ENCODE results near the gene CDC25B. TPM values are rescaled to one million over a fixed set of nuclear protein-coding genes. Genes with fewer than 3 reads are reported as not detected.

The CDC25B gene
- total RNA-seq, 1 donor, result 51.0 TPM

GRCh38 chr20:3800256-3800877 lies 4.3 kb downstream of the CDC25B start:
- peak overlapping the region; percentile 28 for H3K4me3 ChIP-seq (ENCODE audit: low read depth, low read length)
- TF ChIP-seq CTCF (IDR thresholded peaks at IDR 0.05; ENCODE audit: insufficient read depth, low read length), result no peak
- DNase-seq (ENCODE audit: low read depth), result no peak

- no peak for DNase-seq (ENCODE audit: low read depth)
- no peak for TF ChIP-seq CTCF (IDR thresholded peaks at IDR 0.05; ENCODE audit: insufficient read depth, low read length)
Observed at GRCh38 chr20:3800878-3801260, 4.8 kb downstream of the CDC25B start.

GRCh38 chr20:3801299-3801698 lies 5.2 kb downstream of the CDC25B start:
- no peak for TF ChIP-seq CTCF (IDR thresholded peaks at IDR 0.05; ENCODE audit: insufficient read depth, low read length)

More at GRCh38 chr20:3800878-3801260, 4.8 kb downstream of the CDC25B start:
- H3K4me3 ChIP-seq (ENCODE audit: low read depth, low read length), result no peak overlapping the region

GRCh38 chr20:3801846-3802245 lies 5.7 kb downstream of the CDC25B start:
- TF ChIP-seq CTCF (IDR thresholded peaks at IDR 0.05; ENCODE audit: insufficient read depth, low read length), result no peak
- DNase-seq (ENCODE audit: low read depth), result no peak
- H3K4me3 ChIP-seq (ENCODE audit: low read depth, low read length), result no peak overlapping the region

More at GRCh38 chr20:3801299-3801698, 5.2 kb downstream of the CDC25B start:
- DNase-seq (ENCODE audit: low read depth), result no peak
- no peak overlapping the region for H3K4me3 ChIP-seq (ENCODE audit: low read depth, low read length)

- no peak overlapping the region for H3K4me3 ChIP-seq (ENCODE audit: low read depth, low read length)
- DNase-seq (ENCODE audit: low read depth), result no peak
- no peak for TF ChIP-seq CTCF (IDR thresholded peaks at IDR 0.05; ENCODE audit: insufficient read depth, low read length)
Observed at GRCh38 chr20:3802524-3803239, 6.6 kb downstream of the CDC25B start.

- DNase-seq (ENCODE audit: low read depth), result no peak
- TF ChIP-seq CTCF (IDR thresholded peaks at IDR 0.05; ENCODE audit: insufficient read depth, low read length), result no peak
- H3K4me3 ChIP-seq (ENCODE audit: low read depth, low read length), result no peak overlapping the region
Observed at GRCh38 chr20:3803289-3803688, 7.2 kb downstream of the CDC25B start.

All from fibroblast of the aortic adventitia (primary cell).